CD14-positive monocyte (primary cell): ENCODE data around the gene CILP2. TPM values are rescaled to one million over a fixed set of nuclear protein-coding genes. Genes with fewer than 3 reads are reported as not detected.
A peak's percentile ranks its signal among the peaks of the same experiment; 100 is the strongest.

ENCODE experiments used
- DNase-seq, 3 donors: peaks; one replicate each; pipeline ENCODE4 v3.0.0-alpha.2; 2011 to 2022
- H2AFZ ChIP-seq: 2 replicates; pipeline ENCODE4 v1.6.0; 2012; ENCODE audit warnings: mild to moderate bottlenecking, low read depth, low read length, inconsistent platforms; ENCODE audit not compliant: insufficient read depth, poor library complexity, severe bottlenecking
- H3K27ac ChIP-seq, 2 donors: 1 replicate in 1 of 2; 2 replicates in 1 of 2; pipeline ENCODE4 v1.5.1; 2012 to 2013; ENCODE audit warnings: low read length in 2 of 2, control low read depth in 1 of 2, inconsistent platforms in 1 of 2, low read depth in 1 of 2, mild to moderate bottlenecking in 1 of 2
- H3K27me3 ChIP-seq, 2 donors: one replicate each; pipeline versions ENCODE4 v1.6.0 to v1.6.1; 2011 to 2013; ENCODE audit warnings: low read length in 2 of 2; ENCODE audit not compliant: control insufficient read depth in 2 of 2, insufficient read depth in 2 of 2
- H3K36me3 ChIP-seq, 2 donors: replicated peaks in 1 of 2; 1 replicate in 1 of 2; 2 replicates in 1 of 2; pipeline versions ENCODE4 v1.5.1 to v1.6.1; 2012 to 2013; ENCODE audit warnings: low read length in 2 of 2, control low read depth in 1 of 2, inconsistent platforms in 1 of 2, mild to moderate bottlenecking in 1 of 2; ENCODE audit not compliant: insufficient read depth in 2 of 2, control insufficient read depth in 1 of 2
- H3K4me1 ChIP-seq, 2 donors: 1 replicate in 1 of 2; 2 replicates in 1 of 2; pipeline versions ENCODE4 v1.5.1 to v1.6.1; 2012 to 2013; ENCODE audit warnings: low read length in 2 of 2, control low read depth in 1 of 2, inconsistent platforms in 1 of 2, mild to moderate bottlenecking in 1 of 2, moderate library complexity in 1 of 2; ENCODE audit not compliant: insufficient read depth in 2 of 2, control insufficient read depth in 1 of 2
- H3K4me2 ChIP-seq: replicated peaks from 2 replicates; pipeline ENCODE3; 2012; ENCODE audit warnings: low read length, moderate library complexity, mild to moderate bottlenecking; ENCODE audit not compliant: poor library complexity, severe bottlenecking; ENCODE audit errors: extremely low read depth
- H3K4me3 ChIP-seq, 3 experiments: fragments of 200-600 bp in 1 of 3; sonication (generic) in 1 of 3; replicated peaks in 1 of 3; 1 replicate in 2 of 3; 2 replicates in 1 of 3; pipeline ENCODE4 v1.5.1; 2011 to 2013; ENCODE audit warnings: low read length in 3 of 3, mild to moderate bottlenecking in 3 of 3, control low read depth in 2 of 3, low read depth in 2 of 3, inconsistent platforms in 1 of 3, moderate library complexity in 1 of 3
- H3K79me2 ChIP-seq: 2 replicates; pipeline ENCODE4 v1.6.0; 2012; ENCODE audit warnings: mild to moderate bottlenecking, control low read depth, inconsistent platforms, low read length, moderate library complexity; ENCODE audit not compliant: insufficient read depth
- H3K9ac ChIP-seq: 2 replicates; pipeline ENCODE4 v1.6.0; 2017; ENCODE audit warnings: low read length, mild to moderate bottlenecking; ENCODE audit not compliant: insufficient read depth, poor library complexity, severe bottlenecking
- H3K9me3 ChIP-seq, 2 donors: replicated peaks in 1 of 2; 1 replicate in 1 of 2; 2 replicates in 1 of 2; pipeline versions ENCODE4 v1.5.1 to v1.6.1; 2012 to 2013; ENCODE audit warnings: low read length in 2 of 2, control low read depth in 1 of 2; ENCODE audit not compliant: control insufficient read depth in 1 of 2, insufficient read depth in 1 of 2
- H4K20me1 ChIP-seq: 2 replicates; pipeline ENCODE4 v1.6.0; 2012; ENCODE audit warnings: mild to moderate bottlenecking, low read length, control low read depth, moderate library complexity; ENCODE audit not compliant: insufficient read depth
- H3K27ac Mint-ChIP-seq, 7 donors: one replicate each; pipeline ENCODE4 v1.8.0; 2020; ENCODE audit warnings: mild to moderate bottlenecking in 7 of 7, mixed read lengths in 7 of 7, moderate library complexity in 6 of 7, inconsistent platforms in 2 of 7
- H3K27me3 Mint-ChIP-seq, 3 donors: one replicate each; pipeline ENCODE4 v1.8.0; 2021 to 2022; ENCODE audit warnings: low read depth in 3 of 3, mild to moderate bottlenecking in 3 of 3, mixed read lengths in 3 of 3, moderate library complexity in 3 of 3, inconsistent platforms in 1 of 3
- H3K36me3 Mint-ChIP-seq, 2 donors: one replicate each; pipeline ENCODE4 v1.8.0; 2020; ENCODE audit warnings: mixed read lengths in 2 of 2, inconsistent platforms in 1 of 2, mild to moderate bottlenecking in 1 of 2
- H3K4me1 Mint-ChIP-seq: one replicate; pipeline ENCODE4 v1.8.0; 2020; ENCODE audit warnings: mild to moderate bottlenecking, mixed read lengths
- H3K4me3 Mint-ChIP-seq, 2 donors: one replicate each; pipeline ENCODE4 v1.8.0; 2020; ENCODE audit warnings: mild to moderate bottlenecking in 2 of 2, mixed read lengths in 2 of 2, moderate library complexity in 1 of 2
- H3K9me3 Mint-ChIP-seq, 7 donors: one replicate each; pipeline ENCODE4 v1.8.0; 2020 to 2022; ENCODE audit warnings: mixed read lengths in 7 of 7, mild to moderate bottlenecking in 6 of 7, moderate library complexity in 6 of 7, inconsistent platforms in 2 of 7
- CTCF ChIP-seq: fragments of 200-600 bp; IDR thresholded peaks from one replicate; pipeline ENCODE4 v1.8.0; 2022; ENCODE audit warnings: antibody characterized with exemption, mild to moderate bottlenecking
- WGBS: methylation state at CpG from one replicate; pipeline ENCODE4 v1.1.5; 2013; ENCODE audit warnings: missing lambda C conversion rate; ENCODE audit not compliant: insufficient coverage; 5-methylcytosine and 5-hydroxymethylcytosine counted together
- intact Hi-C, 2 donors: fragments of 100-400 bp; cut with micrococcal nuclease; formaldehyde crosslinking; loops; one replicate each; pipeline versions ENCODE4 v1.15.0 to v1.15.1; 2023
- polyA plus RNA-seq, 3 donors: library from polyadenylated mRNA; depleted of rRNA in 1 of 3; unstranded in 2 of 3; stranded (reverse) in 1 of 3; fragments of 300-500 nt in 2 of 3; fragments of >200 nt in 1 of 3; fragmentation: Illumina TruSeq in 2 of 3; gene quantifications; 1 replicate in 2 of 3; 2 replicates in 1 of 3; pipeline ENCODE4 v1.2.3, GENCODE V29; 2012 to 2021

The CILP2 gene
- polyA plus RNA-seq, 3 donors, result 0.04 TPM; not detected in 2

- peaks cover 6 to 32% (median 12%) of the 10 kb centered on the region in 7 donors for H3K9me3 Mint-ChIP-seq
- Histone ChIP-seq H3K4me3 (no peak overlapping the region), H3K9ac (no peak overlapping the region), H3K36me3 (no peaks in the 10 kb centered on the region), H3K27ac (no peak overlapping the region), H3K4me2 (no peak overlapping the region), H3K9me3 (peaks cover 11 to 23% of the 10 kb centered on the region in 2 donors), H3K79me2 (no peaks in the 10 kb centered on the region), H2AFZ (no peak overlapping the region), H3K4me1 (peaks cover 32 to 33% of the 10 kb centered on the region in 2 donors), H4K20me1 (no peaks in the 10 kb centered on the region), H3K27me3 (peaks cover 4 to 23% of the 10 kb centered on the region in 2 donors)
- WGBS, result 91% methylated on average over 15 of the region's 19 CpGs
- peaks cover 25% of the 10 kb centered on the region for H3K4me1 Mint-ChIP-seq
- H3K27me3 Mint-ChIP-seq, result peaks cover 21 to 34% (median 27%) of the 10 kb centered on the region in 3 donors
- H3K4me3 Mint-ChIP-seq, result no peak overlapping the region
- intact Hi-C loops, result no loop called here
- H3K36me3 Mint-ChIP-seq, result no peaks in the 10 kb centered on the region
- DNase-seq, result no peak
- TF ChIP-seq CTCF, result no peak
- H3K27ac Mint-ChIP-seq, result peak overlapping the region in 4 of 7 donors; percentile 15 to 80 (median 42)
Measured at GRCh38 chr19:19543640-19544039, 5.6 kb downstream of the CILP2 start.

GRCh38 chr19:19544257-19544953, 6.3 kb downstream of the CILP2 start:
- peaks cover 28% of the 10 kb centered on the region for H3K4me1 Mint-ChIP-seq
- TF ChIP-seq CTCF, result no peak
- intact Hi-C loops, result no loop called here
- peaks cover 30 to 31% of the 10 kb centered on the region in 2 donors for H3K4me1 ChIP-seq
- H3K4me3 Mint-ChIP-seq, result no peak overlapping the region
- H4K20me1 ChIP-seq, result no peaks in the 10 kb centered on the region
- no peaks in the 10 kb centered on the region for H3K36me3 ChIP-seq
- no peak overlapping the region for H3K9ac ChIP-seq
- H3K27ac ChIP-seq, result no peak overlapping the region
- no peak for DNase-seq
- peaks cover 6 to 23% of the 10 kb centered on the region in 2 donors for H3K9me3 ChIP-seq
- H3K4me3 ChIP-seq, result no peak overlapping the region
- H3K27me3 ChIP-seq, result peaks cover 0 to 16% of the 10 kb centered on the region in 2 donors
- no peaks in the 10 kb centered on the region for H3K79me2 ChIP-seq
- no peaks in the 10 kb centered on the region for H3K36me3 Mint-ChIP-seq
- peaks cover 14 to 28% (median 19%) of the 10 kb centered on the region in 3 donors for H3K27me3 Mint-ChIP-seq
- H3K27ac Mint-ChIP-seq, result no peak overlapping the region
- peaks cover 8 to 29% (median 9%) of the 10 kb centered on the region in 7 donors for H3K9me3 Mint-ChIP-seq
- H3K4me2 ChIP-seq, result no peak overlapping the region
- WGBS, result 92% methylated on average over 67 of the region's 75 CpGs
- H2AFZ ChIP-seq, result no peak overlapping the region
